Measurements from ENCODE around the gene NLRP6. TPM values are rescaled to one million over a fixed set of nuclear protein-coding genes. Genes with fewer than 3 reads are reported as not detected.

Gene NLRP6
- polyA plus RNA-seq, 1 of the 3 experiments (the other 2 are of a cell fraction), result not detected

GRCh38 chr11:241634-242033 lies 36.6 kb upstream of the NLRP6 start:
- H2AFZ ChIP-seq (ENCODE audit: low read depth), result no peak overlapping the region
- H3K27me3 ChIP-seq (ENCODE audit: insufficient read depth), result no peaks in the 10 kb centered on the region
- H3K79me2 ChIP-seq (ENCODE audit: insufficient read depth), result peaks cover 66% of the 10 kb centered on the region
- TF ChIP-seq TEAD4 (IDR thresholded peaks at IDR 0.05; ENCODE audit: borderline replicate concordance, insufficient read depth) (no peak), TAF1 (IDR thresholded peaks at IDR 0.05; ENCODE audit: borderline replicate concordance, low read depth, low read length) (no peak), ELF1 (IDR thresholded peaks at IDR 0.05) (no peak), FOXM1 (IDR thresholded peaks at IDR 0.05; ENCODE audit: low read depth) (no peak), MXI1 (IDR thresholded peaks at IDR 0.05; ENCODE audit: low read depth, low read length) (no peak), FOSL2 (IDR thresholded peaks at IDR 0.05; ENCODE audit: borderline replicate concordance, low read depth) (no peak)
- TF ChIP-seq, protein P1, sequence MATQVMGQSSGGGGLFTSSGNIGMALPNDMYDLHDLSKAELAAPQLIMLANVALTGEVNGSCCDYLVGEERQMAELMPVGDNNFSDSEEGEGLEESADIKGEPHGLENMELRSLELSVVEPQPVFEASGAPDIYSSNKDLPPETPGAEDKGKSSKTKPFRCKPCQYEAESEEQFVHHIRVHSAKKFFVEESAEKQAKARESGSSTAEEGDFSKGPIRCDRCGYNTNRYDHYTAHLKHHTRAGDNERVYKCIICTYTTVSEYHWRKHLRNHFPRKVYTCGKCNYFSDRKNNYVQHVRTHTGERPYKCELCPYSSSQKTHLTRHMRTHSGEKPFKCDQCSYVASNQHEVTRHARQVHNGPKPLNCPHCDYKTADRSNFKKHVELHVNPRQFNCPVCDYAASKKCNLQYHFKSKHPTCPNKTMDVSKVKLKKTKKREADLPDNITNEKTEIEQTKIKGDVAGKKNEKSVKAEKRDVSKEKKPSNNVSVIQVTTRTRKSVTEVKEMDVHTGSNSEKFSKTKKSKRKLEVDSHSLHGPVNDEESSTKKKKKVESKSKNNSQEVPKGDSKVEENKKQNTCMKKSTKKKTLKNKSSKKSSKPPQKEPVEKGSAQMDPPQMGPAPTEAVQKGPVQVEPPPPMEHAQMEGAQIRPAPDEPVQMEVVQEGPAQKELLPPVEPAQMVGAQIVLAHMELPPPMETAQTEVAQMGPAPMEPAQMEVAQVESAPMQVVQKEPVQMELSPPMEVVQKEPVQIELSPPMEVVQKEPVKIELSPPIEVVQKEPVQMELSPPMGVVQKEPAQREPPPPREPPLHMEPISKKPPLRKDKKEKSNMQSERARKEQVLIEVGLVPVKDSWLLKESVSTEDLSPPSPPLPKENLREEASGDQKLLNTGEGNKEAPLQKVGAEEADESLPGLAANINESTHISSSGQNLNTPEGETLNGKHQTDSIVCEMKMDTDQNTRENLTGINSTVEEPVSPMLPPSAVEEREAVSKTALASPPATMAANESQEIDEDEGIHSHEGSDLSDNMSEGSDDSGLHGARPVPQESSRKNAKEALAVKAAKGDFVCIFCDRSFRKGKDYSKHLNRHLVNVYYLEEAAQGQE (IDR thresholded peaks at IDR 0.05; ENCODE audit: low read depth, low read length), result no peak
- H3K9me2 ChIP-seq, result no peaks in the 10 kb centered on the region
- no peak for DNase-seq
- no peak overlapping the region for H3K4me3 ChIP-seq (ENCODE audit: low read depth in 2 of 2, low read length in 1 of 2)
- no peak overlapping the region for H3K4me2 ChIP-seq
- no peak overlapping the region for H3K27ac ChIP-seq (ENCODE audit: low read depth in 2 of 2, low read length in 1 of 2)
- POLR2A ChIA-PET, result no interaction called here
- peaks cover 0 to 4% of the 10 kb centered on the region in 2 experiments; a peak in 3 of 4 replicates for H3K4me1 ChIP-seq (ENCODE audit: control insufficient read depth in 1 of 2, insufficient read depth in 2 of 2, low read depth in 1 of 2, low read length in 1 of 2)
- no peak overlapping the region for H3K9ac ChIP-seq
- H3K9me3 ChIP-seq, result no peaks in the 10 kb centered on the region
- CTCF ChIA-PET, result interaction anchor here (4.5 kb wide), 1 partner anchor 10 kb away, joined by 20 read pairs; no protein-coding TSS in a partner anchor
- 94% methylated on average over 5 of the region's 5 CpGs for WGBS (ENCODE audit: low lambda C conversion rate)
- H3K36me3 ChIP-seq (replicated peaks in 1 of 2; ENCODE audit: control insufficient read depth in 1 of 2, insufficient read depth in 2 of 2, low read length in 1 of 2), result peaks cover 55 to 59% of the 10 kb centered on the region in 2 experiments
- H3F3A ChIP-seq (replicated peaks; ENCODE audit: insufficient read depth), result peaks cover 9% of the 10 kb centered on the region
- peaks cover 7% of the 10 kb centered on the region for H4K20me1 ChIP-seq (ENCODE audit: insufficient read depth)

GRCh38 chr11:244376-244775 lies 33.8 kb upstream of the NLRP6 start:
- Histone ChIP-seq H4K20me1 (ENCODE audit: insufficient read depth) (peaks cover 7% of the 10 kb centered on the region), H3K9ac (no peak overlapping the region), H3K4me3 (ENCODE audit: low read depth in 2 of 2, low read length in 1 of 2) (no peak overlapping the region), H3K9me3 (no peaks in the 10 kb centered on the region), H3K4me2 (no peak overlapping the region), H3K27me3 (ENCODE audit: insufficient read depth) (no peaks in the 10 kb centered on the region), H3K27ac (ENCODE audit: low read depth in 2 of 2, low read length in 1 of 2) (no peak overlapping the region), H2AFZ (ENCODE audit: low read depth) (no peak overlapping the region), H3K36me3 (replicated peaks in 1 of 2; ENCODE audit: control insufficient read depth in 1 of 2, insufficient read depth in 2 of 2, low read length in 1 of 2) (peaks cover 74 to 75% of the 10 kb centered on the region in 2 experiments), H3K4me1 (ENCODE audit: control insufficient read depth in 1 of 2, insufficient read depth in 2 of 2, low read depth in 1 of 2, low read length in 1 of 2) (no peaks in the 10 kb centered on the region), H3K9me2 (no peaks in the 10 kb centered on the region), H3F3A (replicated peaks; ENCODE audit: insufficient read depth) (peaks cover 12% of the 10 kb centered on the region), H3K79me2 (ENCODE audit: insufficient read depth) (peaks cover 40% of the 10 kb centered on the region)
- DNase-seq, result no peak
- ChIA-PET CTCF (interaction anchor here (0.9 to 1.5 kb wide), 4 partner anchors 11 to 205 kb away, joined by 3 to 4 read pairs (median 3); partner anchors contain the start of gene PTDSS2), POLR2A (no interaction called here)
- WGBS (ENCODE audit: low lambda C conversion rate), result 98% methylated on average over 2 of the region's 2 CpGs
- TF ChIP-seq POLR2AphosphoS5 (IDR thresholded peaks at IDR 0.05; ENCODE audit: low read depth, low read length), result no peak
- TF ChIP-seq, protein P2, sequence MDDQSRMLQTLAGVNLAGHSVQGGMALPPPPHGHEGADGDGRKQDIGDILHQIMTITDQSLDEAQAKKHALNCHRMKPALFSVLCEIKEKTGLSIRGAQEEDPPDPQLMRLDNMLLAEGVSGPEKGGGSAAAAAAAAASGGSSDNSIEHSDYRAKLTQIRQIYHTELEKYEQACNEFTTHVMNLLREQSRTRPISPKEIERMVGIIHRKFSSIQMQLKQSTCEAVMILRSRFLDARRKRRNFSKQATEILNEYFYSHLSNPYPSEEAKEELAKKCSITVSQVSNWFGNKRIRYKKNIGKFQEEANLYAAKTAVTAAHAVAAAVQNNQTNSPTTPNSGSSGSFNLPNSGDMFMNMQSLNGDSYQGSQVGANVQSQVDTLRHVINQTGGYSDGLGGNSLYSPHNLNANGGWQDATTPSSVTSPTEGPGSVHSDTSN (IDR thresholded peaks at IDR 0.05), result no peak
- TF ChIP-seq, protein P3, sequence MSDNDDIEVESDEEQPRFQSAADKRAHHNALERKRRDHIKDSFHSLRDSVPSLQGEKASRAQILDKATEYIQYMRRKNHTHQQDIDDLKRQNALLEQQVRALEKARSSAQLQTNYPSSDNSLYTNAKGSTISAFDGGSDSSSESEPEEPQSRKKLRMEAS (IDR thresholded peaks at IDR 0.05; ENCODE audit: low read depth), result no peak
- TF ChIP-seq FOSL2 (IDR thresholded peaks at IDR 0.05; ENCODE audit: borderline replicate concordance, low read depth), result no peak
- TF ChIP-seq TEAD4 (IDR thresholded peaks at IDR 0.05; ENCODE audit: borderline replicate concordance, insufficient read depth), result no peak
- TF ChIP-seq USF2 (IDR thresholded peaks at IDR 0.05; ENCODE audit: borderline replicate concordance, low read depth, low read length), result no peak
- TF ChIP-seq NFIC (IDR thresholded peaks at IDR 0.05; ENCODE audit: borderline replicate concordance), result no peak
- TF ChIP-seq ELF1 (IDR thresholded peaks at IDR 0.05), result no peak
- no peak for TF ChIP-seq RAD21 (IDR thresholded peaks at IDR 0.05; ENCODE audit: low read length)
- no peak for TF ChIP-seq SIN3A (IDR thresholded peaks at IDR 0.05; ENCODE audit: borderline replicate concordance, low read depth, low read length)
- no peak for TF ChIP-seq NRF1 (IDR thresholded peaks at IDR 0.05; ENCODE audit: low read depth, low read length)
- no peak for TF ChIP-seq CHD2 (IDR thresholded peaks at IDR 0.05; ENCODE audit: low read length, partially characterized antibody)
- no peak for TF ChIP-seq IRF3 (IDR thresholded peaks at IDR 0.05; ENCODE audit: low read depth, low read length)
- no peak for TF ChIP-seq SMC3 (IDR thresholded peaks at IDR 0.05; ENCODE audit: low read depth, low read length)

Data from SK-N-SH (cell line).